Pancreas (tissue), 10 donors: Measurements from ENCODE around the gene ADGRB2. TPM values are rescaled to one million over a fixed set of nuclear protein-coding genes. Genes with fewer than 3 reads are reported as not detected.
A peak's percentile ranks its signal among the peaks of the same experiment; 100 is the strongest.

Experiments used
- ATAC-seq, 4 donors: fragments of 200-7000 bp; cut with Tn5 transposase; one replicate each; pipeline versions ENCODE4 v1.8.0 to v1.9.1; 2020; ENCODE audit warnings: mild to moderate bottlenecking in 4 of 4, moderate library complexity in 4 of 4
- DNase-seq, 6 donors: peaks; one replicate each; pipeline ENCODE4 v3.0.0-alpha.2; 2020
- FAIRE-seq: peaks from 2 replicates; lab custom pipeline; 2012; peaks lifted over from hg19 to GRCh38; lab: Jason Lieb, UNC
- H3K27ac ChIP-seq, 4 donors: fragments of 200-600 bp; sonication (generic); 1 replicate in 3 of 4; 2 replicates in 1 of 4; pipeline versions ENCODE4 v1.5.0 to v1.8.0; 2020
- H3K27me3 ChIP-seq, 4 donors: fragments of 200-600 bp; one replicate each; pipeline ENCODE4 v1.8.0; 2021
- H3K36me3 ChIP-seq, 3 donors: fragments of 200-600 bp; sonication (generic) in 1 of 3; one replicate each; pipeline versions ENCODE4 v1.5.0 to v1.8.0; 2020 to 2021
- H3K4me1 ChIP-seq, 3 donors: fragments of 200-600 bp; one replicate each; pipeline ENCODE4 v1.8.0; 2021
- H3K4me3 ChIP-seq, 4 donors: fragments of 200-600 bp; sonication (generic) in 2 of 4; one replicate each; pipeline versions ENCODE4 v1.5.0 to v1.8.0; 2020 to 2021
- H3K9me3 ChIP-seq, 4 donors: fragments of 200-600 bp; one replicate each; pipeline ENCODE4 v1.8.0; 2021
- CTCF ChIP-seq, 4 donors: fragments of 200-600 bp; sonication (generic) in 3 of 4; IDR thresholded peaks; one replicate each; pipeline versions ENCODE4 v1.5.0 to v1.8.0; 2021; ENCODE audit warnings: antibody characterized with exemption in 4 of 4
- WGBS, 2 donors: extraction: QIAGEN DNeasy Blood & Tissue Kit; methylation state at CpG; one replicate each; pipeline ENCODE4 v1.1.7; 2013; 5-methylcytosine and 5-hydroxymethylcytosine counted together
- intact Hi-C, 3 donors: fragments of 100-400 bp; cut with DNase I; formaldehyde crosslinking; loops; one replicate each; pipeline versions ENCODE4 v1.11.1 to v1.14.2; 2022
- polyA plus RNA-seq, 2 donors: library from polyadenylated mRNA; stranded (reverse); fragments of 200-250 nt; gene quantifications; one replicate each; pipeline ENCODE4 v1.2.3, GENCODE V29; 2013
- total RNA-seq, 6 donors: library from RNA; stranded (reverse); fragmentation: NEBNext Ultra II Directional in 4 of 6; extraction: Animal tissue kit (Norgen Biotek cat#: 25700) in 4 of 6; gene quantifications; one replicate each; pipeline versions ENCODE4 v1.2.1 to v1.2.4, GENCODE V29; 2021 to 2023
- donor health status: healthy with polysubstance abuse.
- donor health status: DM: no; HTN: no; CAD: no; lungs with moderate emphysema.
- donor health status: DM: no; HTN: no; CAD: no.
- donor health status: control.
- donor health status: control.
- donor health status: Bipolar disorder and iron deficiency.
- donor health status: DM: yes; HTN: yes; CAD: no.
- donor health status: DM: no; HTN: no; CAD: no.
- donor health status: DM: no; HTN: no; CAD: no.
- donor health status: DM: yes; HTN: yes; CAD: no.

Gene ADGRB2
- total and polyA plus RNA-seq, 8 donors = 0.12 to 1.3 (median 0.43) TPM

- 90 to 92% methylated on average over 30 of the region's 30 CpGs for WGBS, 2 donors
- ATAC-seq (no peak), DNase-seq (peak in 1 of 6 donors; percentile 59), FAIRE-seq (no peak)
- no peaks in the 10 kb centered on the region for H3K9me3 ChIP-seq
- no peaks in the 10 kb centered on the region for H3K36me3 ChIP-seq
- intact Hi-C loops = no loop called here
- H3K4me3 ChIP-seq = no peak overlapping the region
- peaks cover 0 to 7% (median 3%) of the 10 kb centered on the region in 3 donors for H3K4me1 ChIP-seq
- TF ChIP-seq CTCF (IDR thresholded peaks at IDR 0.05) = no peak
- H3K27ac ChIP-seq = no peak overlapping the region
- H3K27me3 ChIP-seq = no peaks in the 10 kb centered on the region
Measured at GRCh38 chr1:31755850-31756492, 8.2 kb downstream of the ADGRB2 start.

- peak in 1 of 6 donors; percentile 70 for DNase-seq
- H3K27me3 ChIP-seq = no peaks in the 10 kb centered on the region
- H3K9me3 ChIP-seq = no peaks in the 10 kb centered on the region
- peaks cover 0 to 7% (median 3%) of the 10 kb centered on the region in 3 donors for H3K4me1 ChIP-seq
- no peak overlapping the region for H3K27ac ChIP-seq
- WGBS, 2 donors = 78 to 82% methylated on average over 9 of the region's 9 CpGs
- FAIRE-seq = no peak
- no peak overlapping the region for H3K4me3 ChIP-seq
- H3K36me3 ChIP-seq = no peaks in the 10 kb centered on the region
- intact Hi-C loops = no loop called here
- ATAC-seq = no peak
- no peak for TF ChIP-seq CTCF (IDR thresholded peaks at IDR 0.05)
Measured at GRCh38 chr1:31755197-31755611, 8.9 kb downstream of the ADGRB2 start.

- Histone ChIP-seq H3K4me3 (no peak overlapping the region), H3K27me3 (no peaks in the 10 kb centered on the region), H3K4me1 (peaks cover 0 to 7% (median 3%) of the 10 kb centered on the region in 3 donors), H3K27ac (no peak overlapping the region), H3K36me3 (no peaks in the 10 kb centered on the region), H3K9me3 (no peaks in the 10 kb centered on the region)
- no peak for DNase-seq
- TF ChIP-seq CTCF (IDR thresholded peaks at IDR 0.05) = no peak
- intact Hi-C loops = no loop called here
- FAIRE-seq = no peak
- 88 to 95% methylated on average over 15 of the region's 15 CpGs for WGBS, 2 donors
- ATAC-seq = no peak
Measured at GRCh38 chr1:31754397-31754796, 9.7 kb downstream of the ADGRB2 start.

- H3K36me3 ChIP-seq = no peaks in the 10 kb centered on the region
- no peak overlapping the region for H3K4me3 ChIP-seq
- no peak for FAIRE-seq
- H3K9me3 ChIP-seq = no peaks in the 10 kb centered on the region
- intact Hi-C loops = no loop called here
- TF ChIP-seq CTCF (IDR thresholded peaks at IDR 0.05) = no peak
- H3K27me3 ChIP-seq = no peaks in the 10 kb centered on the region
- H3K4me1 ChIP-seq = peaks cover 0 to 7% (median 3%) of the 10 kb centered on the region in 3 donors
- ATAC-seq = peak; percentile 69 to 83 (median 77)
- 44 to 65% methylated on average over 9 of the region's 9 CpGs for WGBS, 2 donors
- DNase-seq = peak in 5 of 6 donors; percentile 36 to 74 (median 67)
- H3K27ac ChIP-seq = no peak overlapping the region
Measured at GRCh38 chr1:31753707-31754349, 10.3 kb downstream of the ADGRB2 start.
